ENCODE results near the gene RC3H2. TPM values are rescaled to one million over a fixed set of nuclear protein-coding genes. Genes with fewer than 3 reads are reported as not detected.

The RC3H2 gene
- total and polyA plus RNA-seq, 2 of the 13 experiments (the other 11 are each of a cell fraction or from before 2014, with no cell fraction given), result 21.0 to 36.4 TPM

DNA sequence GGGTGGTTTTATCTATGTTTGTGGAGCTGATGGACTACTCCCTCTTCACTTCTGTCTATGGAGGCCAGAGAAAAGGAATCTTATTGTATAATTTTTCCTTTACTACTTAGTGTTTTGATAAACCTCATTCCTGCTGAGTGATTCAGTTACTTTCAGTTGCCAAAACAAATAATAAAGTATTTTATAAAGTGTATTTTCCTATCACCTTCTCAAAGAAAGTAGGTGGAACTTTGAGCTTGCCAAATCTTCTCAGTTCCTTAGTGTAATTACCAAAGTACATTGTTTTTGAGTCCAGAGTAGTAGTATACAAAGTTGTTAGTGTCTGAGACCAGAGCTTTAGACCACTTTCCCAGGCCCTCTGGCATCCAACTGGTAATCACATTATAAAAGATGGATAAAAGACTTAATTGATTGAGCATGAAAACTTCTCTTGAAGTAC is 49.1 kb upstream of the RC3H2 start:
- Histone ChIP-seq H3K9ac (ENCODE audit: insufficient read depth, low read depth, low read length) (no peak overlapping the region), H3K4me2 (ENCODE audit: low read depth, low read length) (no peak overlapping the region), H3K4me3 (replicated peaks in 1 of 3; ENCODE audit: insufficient read depth in 1 of 3, low read depth in 2 of 3, low read length in 3 of 3) (no peak overlapping the region), H3K9me3 (ENCODE audit: low read length) (no peaks in the 10 kb centered on the region), H3K79me2 (ENCODE audit: insufficient read depth, low read length) (peaks cover 71% of the 10 kb centered on the region), H4K20me1 (ENCODE audit: insufficient read depth, low read length) (no peaks in the 10 kb centered on the region), H3K27ac (ENCODE audit: extremely low read length, insufficient read depth, low read length) (no peak overlapping the region), H3K27me3 (ENCODE audit: control insufficient read depth in 1 of 2, insufficient read depth in 2 of 2, low read length in 2 of 2) (no peaks in the 10 kb centered on the region), H3K36me3 (replicated peaks in 1 of 2; ENCODE audit: control insufficient read depth in 1 of 2, insufficient read depth in 2 of 2, low read length in 2 of 2) (peaks cover 0 to 7% of the 10 kb centered on the region in 2 experiments; a peak in 1 of 5 replicates), H2AFZ (ENCODE audit: low read length) (no peak overlapping the region), H3K4me1 (ENCODE audit: insufficient read depth, low read length) (no peaks in the 10 kb centered on the region; the same call in 1 of the 2 replicates)
- BruUV-seq (replicated peaks), result no TSS peak
- ATAC-seq (no peak), FAIRE-seq (no peak), DNase-seq (ENCODE audit: low spot score) (no peak)
- TF ChIP-seq, protein P1, sequence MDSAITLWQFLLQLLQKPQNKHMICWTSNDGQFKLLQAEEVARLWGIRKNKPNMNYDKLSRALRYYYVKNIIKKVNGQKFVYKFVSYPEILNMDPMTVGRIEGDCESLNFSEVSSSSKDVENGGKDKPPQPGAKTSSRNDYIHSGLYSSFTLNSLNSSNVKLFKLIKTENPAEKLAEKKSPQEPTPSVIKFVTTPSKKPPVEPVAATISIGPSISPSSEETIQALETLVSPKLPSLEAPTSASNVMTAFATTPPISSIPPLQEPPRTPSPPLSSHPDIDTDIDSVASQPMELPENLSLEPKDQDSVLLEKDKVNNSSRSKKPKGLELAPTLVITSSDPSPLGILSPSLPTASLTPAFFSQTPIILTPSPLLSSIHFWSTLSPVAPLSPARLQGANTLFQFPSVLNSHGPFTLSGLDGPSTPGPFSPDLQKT (CRISPR knock-in tag; IDR thresholded peaks at IDR 0.05; ENCODE audit: borderline replicate concordance), result no peak
- TF ChIP-seq ZNF253 (CRISPR knock-in tag; IDR thresholded peaks at IDR 0.05; ENCODE audit: borderline replicate concordance) (no peak), PAF1 (CRISPR knock-in tag; IDR thresholded peaks at IDR 0.05) (no peak), ARNT (IDR thresholded peaks at IDR 0.05) (no peak), ZNF432 (CRISPR knock-in tag; IDR thresholded peaks at IDR 0.05; ENCODE audit: borderline replicate concordance) (no peak), SCMH1 (CRISPR knock-in tag; IDR thresholded peaks at IDR 0.05; ENCODE audit: borderline replicate concordance) (no peak), KDM5A (IDR thresholded peaks at IDR 0.05; ENCODE audit: borderline replicate concordance, low read length) (no peak), KLF16 (CRISPR knock-in tag; IDR thresholded peaks at IDR 0.05) (no peak), ZNF343 (CRISPR knock-in tag; IDR thresholded peaks at IDR 0.05) (no peak), ZNF549 (CRISPR knock-in tag; IDR thresholded peaks at IDR 0.05) (no peak), PHF20 (CRISPR knock-in tag; IDR thresholded peaks at IDR 0.05) (no peak)
- TF ChIP-seq, protein P2, sequence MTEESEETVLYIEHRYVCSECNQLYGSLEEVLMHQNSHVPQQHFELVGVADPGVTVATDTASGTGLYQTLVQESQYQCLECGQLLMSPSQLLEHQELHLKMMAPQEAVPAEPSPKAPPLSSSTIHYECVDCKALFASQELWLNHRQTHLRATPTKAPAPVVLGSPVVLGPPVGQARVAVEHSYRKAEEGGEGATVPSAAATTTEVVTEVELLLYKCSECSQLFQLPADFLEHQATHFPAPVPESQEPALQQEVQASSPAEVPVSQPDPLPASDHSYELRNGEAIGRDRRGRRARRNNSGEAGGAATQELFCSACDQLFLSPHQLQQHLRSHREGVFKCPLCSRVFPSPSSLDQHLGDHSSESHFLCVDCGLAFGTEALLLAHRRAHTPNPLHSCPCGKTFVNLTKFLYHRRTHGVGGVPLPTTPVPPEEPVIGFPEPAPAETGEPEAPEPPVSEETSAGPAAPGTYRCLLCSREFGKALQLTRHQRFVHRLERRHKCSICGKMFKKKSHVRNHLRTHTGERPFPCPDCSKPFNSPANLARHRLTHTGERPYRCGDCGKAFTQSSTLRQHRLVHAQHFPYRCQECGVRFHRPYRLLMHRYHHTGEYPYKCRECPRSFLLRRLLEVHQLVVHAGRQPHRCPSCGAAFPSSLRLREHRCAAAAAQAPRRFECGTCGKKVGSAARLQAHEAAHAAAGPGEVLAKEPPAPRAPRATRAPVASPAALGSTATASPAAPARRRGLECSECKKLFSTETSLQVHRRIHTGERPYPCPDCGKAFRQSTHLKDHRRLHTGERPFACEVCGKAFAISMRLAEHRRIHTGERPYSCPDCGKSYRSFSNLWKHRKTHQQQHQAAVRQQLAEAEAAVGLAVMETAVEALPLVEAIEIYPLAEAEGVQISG (CRISPR knock-in tag; IDR thresholded peaks at IDR 0.05), result no peak
- TF ChIP-seq, protein P3, sequence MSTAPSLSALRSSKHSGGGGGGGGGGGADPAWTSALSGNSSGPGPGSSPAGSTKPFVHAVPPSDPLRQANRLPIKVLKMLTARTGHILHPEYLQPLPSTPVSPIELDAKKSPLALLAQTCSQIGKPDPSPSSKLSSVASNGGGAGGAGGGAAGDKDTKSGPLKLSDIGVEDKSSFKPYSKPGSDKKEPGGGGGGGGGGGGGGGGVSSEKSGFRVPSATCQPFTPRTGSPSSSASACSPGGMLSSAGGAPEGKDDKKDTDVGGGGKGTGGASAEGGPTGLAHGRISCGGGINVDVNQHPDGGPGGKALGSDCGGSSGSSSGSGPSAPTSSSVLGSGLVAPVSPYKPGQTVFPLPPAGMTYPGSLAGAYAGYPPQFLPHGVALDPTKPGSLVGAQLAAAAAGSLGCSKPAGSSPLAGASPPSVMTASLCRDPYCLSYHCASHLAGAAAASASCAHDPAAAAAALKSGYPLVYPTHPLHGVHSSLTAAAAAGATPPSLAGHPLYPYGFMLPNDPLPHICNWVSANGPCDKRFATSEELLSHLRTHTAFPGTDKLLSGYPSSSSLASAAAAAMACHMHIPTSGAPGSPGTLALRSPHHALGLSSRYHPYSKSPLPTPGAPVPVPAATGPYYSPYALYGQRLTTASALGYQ (CRISPR knock-in tag; IDR thresholded peaks at IDR 0.05), result no peak
- POLR2A ChIA-PET, result interaction anchor here (2.5 kb wide), 1 partner anchor 13 kb away, joined by 12 read pairs; the partner anchor contains the start of gene RABGAP1
- intact Hi-C loops (cut with micrococcal nuclease; ENCODE audit: unreplicated experiment) (no loop called here), in situ Hi-C loops (cut with HindIII; ENCODE audit: extremely low pct_ligation_motif_present, low pct_unique_long_range_greater_than_20kb) (no loop called here)
- CTCF ChIA-PET (ENCODE audit: low intra/inter-chr PET ratio, low total read pairs), result no interaction called here
